ENCODE results near the gene LOXL4.

The LOXL4 gene

DNA sequence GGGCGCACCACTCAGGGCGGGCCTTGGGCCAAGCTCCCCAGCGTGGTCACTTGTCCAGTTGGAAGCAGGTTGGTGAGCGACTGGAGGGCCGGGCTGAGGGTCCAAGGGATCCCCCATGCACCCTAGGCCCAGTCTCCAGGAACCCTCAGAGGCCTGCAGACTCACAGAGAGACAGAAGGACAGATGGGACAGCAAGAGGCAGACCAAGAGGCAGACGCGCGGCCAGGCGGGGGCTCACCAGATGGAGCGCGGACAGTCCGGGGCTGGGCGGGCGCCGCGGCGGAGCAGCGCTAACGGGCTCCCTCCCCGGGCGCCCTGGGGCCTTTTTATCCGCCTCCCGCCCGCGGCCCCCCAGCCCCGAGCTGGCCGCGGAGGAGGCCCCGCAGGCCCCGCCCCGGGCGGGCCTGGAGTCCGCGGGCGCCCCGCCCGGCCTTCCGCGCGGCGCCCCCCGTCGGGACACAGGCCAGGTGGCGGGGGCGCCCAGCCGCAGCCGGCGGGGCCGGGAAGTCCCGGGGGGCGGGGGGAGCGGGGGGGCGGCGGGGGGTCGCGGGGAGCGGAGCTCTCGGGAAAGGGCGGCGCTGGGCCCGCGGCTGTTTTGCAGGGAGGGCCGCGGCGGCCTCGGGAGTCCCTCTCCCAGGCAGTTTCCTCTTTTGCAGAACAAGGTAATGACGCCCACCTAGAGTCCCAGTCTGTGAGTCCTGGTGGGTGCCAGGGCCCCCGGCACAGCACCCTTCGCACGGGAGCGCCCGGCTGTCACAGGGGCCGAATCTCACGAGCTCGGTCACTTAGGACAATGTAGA lies at the start of gene LOXL4:
LOXL4 (minus strand) TSS at position 301 of the 800 bp plus-strand sequence. CDS start 5,175 bp downstream, outside the sequence.
- DNase-seq (ENCODE audit: low spot score): no peak

DNA sequence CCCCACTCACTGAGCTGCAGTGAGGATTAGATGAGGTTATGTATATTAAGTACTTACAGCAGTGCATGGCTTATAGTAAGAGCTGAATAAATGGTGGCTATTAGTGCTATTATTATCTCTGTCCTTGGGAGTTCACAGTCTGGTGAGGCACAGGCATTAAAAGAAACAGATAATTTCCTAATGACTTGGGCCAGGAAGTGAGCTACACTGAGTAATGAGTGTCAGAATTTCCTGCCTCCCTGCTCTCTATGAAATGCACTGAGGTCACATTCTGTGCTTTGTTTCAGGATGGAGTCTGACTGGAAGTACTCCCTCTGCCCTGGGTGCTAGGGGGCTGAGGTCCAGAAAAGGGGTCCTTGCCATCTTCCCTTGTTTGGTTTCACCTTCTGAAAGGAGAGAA lies 48.7 kb upstream of the LOXL4 start:
- peak; percentile 77 for DNase-seq (ENCODE audit: low spot score)

DNA sequence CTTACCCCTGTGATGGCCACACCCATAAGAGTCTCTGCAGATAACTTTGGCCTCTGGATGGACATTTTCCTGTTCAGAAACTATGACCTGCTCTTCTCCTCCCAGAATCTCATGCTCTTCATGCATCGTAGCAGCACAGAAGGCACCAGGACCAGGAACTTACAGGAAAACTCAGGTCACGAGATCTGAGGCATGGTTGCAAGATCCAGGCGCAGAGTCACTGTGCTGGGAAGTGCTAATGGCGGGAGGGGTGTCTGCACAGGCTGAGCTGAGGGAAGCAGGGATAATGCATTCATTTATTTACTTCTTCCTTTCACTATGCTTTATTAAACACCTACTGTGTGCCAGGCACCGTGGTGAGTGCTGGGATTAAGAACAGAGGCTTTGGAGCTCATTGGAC lies 48.2 kb upstream of the LOXL4 start:
- no peak for DNase-seq (ENCODE audit: low spot score)

DNA sequence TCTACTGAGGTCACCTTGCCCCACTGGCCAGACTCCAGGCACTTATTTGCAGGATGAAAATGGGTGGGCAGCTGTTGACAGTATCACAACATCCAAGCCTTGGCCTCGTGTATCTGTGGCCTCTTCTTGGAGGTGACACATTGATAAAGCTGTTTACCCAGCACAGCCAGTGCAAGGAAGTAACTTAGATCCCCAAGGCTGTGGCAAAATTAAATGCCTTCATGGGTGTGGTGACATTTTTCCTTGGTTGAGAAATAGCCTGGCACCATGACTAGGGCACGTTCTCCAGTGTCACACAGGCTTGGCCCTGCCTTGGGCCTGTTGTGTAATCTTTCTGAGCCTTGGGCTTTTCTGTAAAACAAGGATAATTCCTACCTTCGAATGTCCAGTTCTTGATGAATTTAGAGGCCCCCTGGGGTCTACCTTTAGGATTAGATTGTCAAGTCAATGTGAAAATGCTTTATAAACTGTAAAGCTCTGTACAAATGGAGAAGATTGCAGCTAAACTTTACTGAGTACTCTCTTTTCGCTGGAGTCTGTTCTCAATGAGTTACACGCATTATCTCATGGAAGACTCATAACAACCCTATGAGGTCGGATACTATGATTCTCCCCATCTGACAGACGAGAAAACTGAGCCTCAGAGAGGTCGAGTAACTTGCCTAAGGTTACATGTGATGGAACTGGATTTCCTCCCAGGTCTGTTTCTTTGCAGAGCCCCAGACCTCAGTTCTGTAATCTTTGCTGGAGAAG lies 46.7 kb upstream of the LOXL4 start:
- DNase-seq (ENCODE audit: low spot score): no peak

DNA sequence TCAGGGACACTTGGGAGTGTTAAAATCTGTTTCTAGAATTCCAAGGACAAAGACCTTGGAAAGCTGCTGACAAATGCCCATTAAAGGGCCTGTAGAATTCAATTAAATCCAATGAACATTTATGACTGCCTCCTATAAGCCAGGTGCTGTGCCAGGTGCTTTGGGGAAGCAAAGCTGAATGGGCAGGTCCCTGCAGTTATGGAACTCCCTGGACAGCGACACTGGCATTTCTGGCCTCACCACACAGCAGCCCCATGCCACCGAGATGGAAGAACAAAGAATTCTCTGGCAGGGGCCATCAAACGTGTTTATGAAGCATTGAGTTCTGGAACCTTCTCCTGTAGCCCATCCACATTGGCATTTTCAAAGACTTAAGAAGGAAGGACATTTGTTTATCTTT lies 45.6 kb upstream of the LOXL4 start:
- no peak for DNase-seq (ENCODE audit: low spot score)

DNA sequence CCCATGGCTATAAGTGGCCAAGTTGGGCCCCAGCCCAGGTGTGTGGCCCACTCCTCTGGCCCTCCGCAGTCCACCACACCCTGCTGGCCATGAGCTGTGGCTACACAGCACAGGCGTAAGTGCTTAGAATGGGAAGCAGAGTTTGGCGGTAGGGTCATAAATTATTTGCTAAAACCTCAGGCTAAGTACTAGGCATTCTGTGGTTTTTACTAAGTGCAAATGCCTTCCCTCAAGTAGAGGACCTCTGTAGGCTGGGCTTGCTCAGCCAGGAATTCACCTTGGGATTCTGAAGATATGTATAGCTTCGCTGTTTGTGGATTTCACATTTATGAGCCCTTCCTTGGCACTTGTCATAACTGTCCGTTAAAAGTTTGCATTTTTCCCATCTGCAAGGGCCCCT lies 44.8 kb upstream of the LOXL4 start:
- no peak for DNase-seq (ENCODE audit: low spot score)

DNA sequence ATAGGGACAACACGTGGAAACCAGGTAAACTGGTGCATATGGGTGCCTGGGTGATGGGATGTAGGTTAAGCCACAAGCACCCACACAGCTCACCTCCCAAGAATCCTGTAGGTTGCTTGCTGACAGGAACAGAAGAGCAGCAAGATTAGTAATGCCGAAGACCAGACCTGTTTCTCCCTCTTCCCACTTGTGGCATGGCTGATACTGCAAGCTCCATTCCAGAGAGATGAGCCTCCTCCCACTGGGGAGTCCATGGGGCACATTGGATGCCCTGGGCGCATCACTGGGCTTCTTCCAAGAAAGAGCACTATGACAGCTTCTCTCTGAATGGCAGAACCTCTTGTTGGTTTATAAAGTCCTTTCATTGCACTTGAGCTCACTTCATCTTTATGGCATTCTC lies 44.4 kb upstream of the LOXL4 start:
- DNase-seq (ENCODE audit: low spot score): no peak

DNA sequence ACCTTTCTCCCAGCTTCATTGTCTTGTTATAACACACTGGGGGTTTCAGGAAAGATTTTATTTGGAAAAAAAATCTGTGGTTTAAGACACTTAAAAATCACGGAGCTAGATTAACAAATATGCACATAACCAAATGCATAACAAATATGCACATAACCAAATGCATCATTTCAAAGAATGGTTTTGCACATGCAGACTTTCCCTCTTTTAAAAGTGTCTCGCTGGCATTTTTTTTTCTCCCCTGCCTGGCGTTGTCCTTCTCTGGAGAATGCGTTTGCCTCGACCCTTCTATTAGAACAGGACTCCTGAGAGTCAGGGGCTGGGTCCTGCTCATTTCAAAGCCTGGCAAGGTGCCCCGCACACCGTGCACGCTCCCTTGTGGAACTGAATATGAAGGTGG lies 42.7 kb upstream of the LOXL4 start:
- no peak for DNase-seq (ENCODE audit: low spot score)

DNA sequence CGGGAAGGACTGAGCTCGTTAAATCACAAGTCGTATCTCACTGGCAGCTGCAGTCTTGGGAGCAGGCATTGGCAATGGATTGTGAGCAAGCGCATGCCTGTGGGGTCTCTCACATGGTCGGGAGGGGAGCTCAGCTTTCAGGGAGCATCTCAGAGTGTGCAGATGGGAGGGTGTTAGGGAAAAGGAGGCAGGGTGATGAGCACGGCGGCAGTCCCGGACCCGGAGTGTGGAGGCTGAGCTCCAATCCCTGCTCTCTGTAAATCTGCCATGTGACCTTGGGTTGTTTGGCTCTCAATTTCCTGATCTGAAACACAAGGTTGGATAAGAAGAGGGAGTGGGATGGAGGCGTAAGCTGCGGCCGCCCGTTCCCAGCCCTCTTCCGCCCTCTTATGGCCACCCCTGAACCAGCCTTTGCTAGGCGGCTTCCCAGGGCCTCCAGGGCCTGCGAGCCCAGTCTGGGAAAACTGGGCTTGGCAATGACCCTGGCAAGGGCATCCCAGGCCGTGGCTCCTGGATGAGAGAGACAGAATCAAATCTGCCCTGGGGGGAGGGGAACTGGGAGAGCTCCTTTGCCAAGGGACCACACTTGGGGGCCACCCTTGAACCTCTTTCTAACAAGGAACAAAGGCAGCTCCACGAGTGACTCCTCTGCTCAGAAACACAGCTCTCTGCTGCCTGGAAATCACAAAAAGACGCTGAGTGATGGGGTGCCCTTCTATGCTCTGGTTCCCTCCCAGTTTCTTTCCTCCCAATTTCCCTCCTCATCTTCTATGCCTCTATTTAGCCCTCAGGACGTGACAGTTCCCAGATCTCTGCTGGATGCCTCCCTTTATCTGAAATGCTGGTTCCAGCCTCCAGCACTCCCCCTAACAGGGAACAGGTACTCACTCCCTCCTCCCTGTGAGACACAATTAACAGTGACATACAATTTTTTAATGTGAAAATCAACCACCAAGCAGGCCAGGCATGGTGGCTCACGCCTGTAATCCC lies 41.7 kb upstream of the LOXL4 start:
- DNase-seq (ENCODE audit: low spot score): peak; percentile 57

DNA sequence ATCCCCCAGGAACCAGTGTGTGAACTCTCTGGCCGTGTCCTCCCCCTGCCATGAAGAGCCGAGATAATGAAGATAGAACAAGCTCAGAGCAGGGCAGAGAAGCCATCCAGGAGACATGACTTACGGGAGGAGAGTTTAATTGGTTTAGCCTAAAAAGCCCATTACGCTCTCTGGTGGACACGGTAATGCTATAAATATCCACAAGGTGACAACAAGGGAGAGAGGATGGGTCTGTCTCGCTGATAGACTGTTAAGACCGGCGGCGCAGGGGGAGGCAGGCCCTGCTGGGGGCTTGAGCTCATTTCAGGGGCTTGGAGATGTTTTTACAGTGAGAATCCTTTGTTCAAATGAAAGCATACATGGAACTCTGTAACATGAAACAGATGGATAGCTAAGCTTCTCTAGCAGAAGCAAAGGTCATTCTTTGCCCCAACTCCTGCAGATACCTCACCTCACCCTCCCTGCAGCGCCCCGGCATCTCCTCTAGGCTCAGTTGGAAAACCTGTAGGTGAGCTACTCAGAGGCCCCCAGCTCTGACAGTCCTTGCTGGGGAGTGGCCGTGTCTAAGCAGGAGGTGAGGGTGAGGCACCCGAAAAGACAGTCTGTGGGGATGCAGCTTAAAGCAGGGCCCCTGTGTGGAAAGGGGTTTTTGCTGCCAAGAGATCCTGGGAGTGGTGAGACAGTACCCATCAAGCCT lies 40.8 kb upstream of the LOXL4 start:
- no peak for DNase-seq (ENCODE audit: low spot score)

DNA sequence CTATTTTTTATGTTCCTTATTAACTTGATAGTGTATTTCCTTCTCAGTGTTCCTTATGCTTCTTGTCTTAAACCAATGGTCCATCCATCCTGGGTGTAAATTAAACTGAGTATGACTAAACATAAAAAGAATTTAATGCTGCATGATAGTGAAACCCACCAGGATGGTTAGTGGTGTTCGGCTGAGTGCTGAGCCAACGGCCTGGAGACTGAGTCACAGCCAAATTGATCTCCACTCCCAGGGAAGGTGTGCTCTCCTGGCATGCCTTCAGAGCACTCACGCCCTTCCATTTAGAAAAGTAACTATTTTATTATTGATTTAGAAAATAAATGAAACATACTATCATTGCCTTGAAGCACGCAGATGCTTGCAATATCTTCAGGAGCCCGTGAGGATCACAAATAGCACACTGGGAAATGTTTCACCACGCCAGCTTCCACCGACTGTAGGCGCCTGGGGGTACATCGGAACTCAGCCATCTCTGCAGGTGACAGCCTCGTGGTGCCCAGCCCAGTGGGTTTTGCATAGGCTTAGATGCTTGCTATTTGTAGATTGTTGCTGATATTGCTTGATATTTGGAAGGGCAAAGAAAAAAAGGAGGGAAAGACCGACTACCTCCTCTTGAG lies 40.0 kb upstream of the LOXL4 start:
- no peak for DNase-seq (ENCODE audit: low spot score)

DNA sequence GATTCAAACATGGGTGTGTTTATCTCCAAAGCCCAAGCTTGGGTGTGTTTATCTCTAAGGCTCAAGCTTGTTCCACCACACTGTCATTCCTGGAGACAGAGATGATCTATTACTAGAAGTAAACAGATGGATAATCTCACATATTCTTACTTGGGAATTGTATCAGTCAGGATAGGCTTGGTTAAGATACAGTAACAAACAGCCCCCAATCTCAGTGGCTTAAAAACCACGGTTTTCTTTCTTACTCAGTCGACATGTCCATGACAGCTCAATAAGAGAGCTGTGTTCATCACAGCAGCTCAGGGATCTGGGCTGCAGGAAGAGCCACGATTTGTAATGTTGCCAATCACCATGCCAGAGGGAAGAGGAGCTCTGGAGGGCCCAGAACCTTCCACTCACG lies 38.5 kb upstream of the LOXL4 start:
- no peak for DNase-seq (ENCODE audit: low spot score)

DNA sequence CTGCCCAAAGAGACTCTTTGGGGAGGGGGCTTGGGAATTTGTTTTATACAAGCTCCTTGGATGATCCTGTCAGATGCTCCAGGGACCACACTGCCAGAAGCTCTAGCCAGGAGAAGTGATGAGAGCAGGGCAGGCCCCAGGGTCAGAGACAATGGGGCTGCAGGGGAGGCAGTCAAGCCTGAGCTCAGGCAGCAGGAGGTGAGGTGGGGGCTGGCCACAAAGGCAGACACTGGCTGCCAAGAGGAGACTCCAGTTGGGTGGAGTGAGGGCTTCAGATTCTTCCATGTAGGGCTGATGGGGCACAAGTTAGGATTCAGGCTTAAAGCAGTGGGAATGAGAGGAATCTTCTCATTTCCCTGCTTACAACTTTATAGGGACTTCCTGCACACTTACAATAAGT lies 35.6 kb upstream of the LOXL4 start:
- no peak for DNase-seq (ENCODE audit: low spot score)

DNA sequence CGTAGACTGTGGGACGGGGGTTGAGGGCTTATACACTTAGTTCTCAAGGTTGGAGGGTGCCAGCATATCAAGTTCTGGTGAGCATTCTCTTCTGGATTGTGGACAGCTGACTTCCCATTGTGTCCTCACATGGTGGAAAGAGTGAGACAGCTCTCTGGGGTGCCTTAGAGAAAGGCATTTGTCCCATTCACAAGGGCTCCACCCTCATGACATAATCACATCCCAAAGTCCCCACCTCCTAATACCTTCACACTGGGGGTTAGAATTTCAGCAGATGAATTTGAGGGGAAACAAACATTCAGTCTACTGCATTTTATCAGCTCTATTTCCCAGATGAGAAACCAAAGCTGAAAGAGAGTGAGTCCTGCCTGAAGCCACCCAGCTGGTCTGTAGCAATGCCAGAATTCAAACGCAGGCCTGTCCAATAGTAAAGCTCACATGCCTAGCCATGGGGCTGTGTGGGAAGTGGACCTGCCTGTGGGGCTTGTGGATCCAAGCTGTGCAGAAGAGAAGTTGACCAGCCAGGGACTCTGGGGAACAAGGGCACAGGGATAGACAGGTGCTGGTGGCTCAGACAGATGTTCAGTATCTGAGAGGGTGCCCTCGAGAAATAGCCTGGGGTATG lies 34.9 kb upstream of the LOXL4 start:
- no peak for DNase-seq (ENCODE audit: low spot score)

DNA sequence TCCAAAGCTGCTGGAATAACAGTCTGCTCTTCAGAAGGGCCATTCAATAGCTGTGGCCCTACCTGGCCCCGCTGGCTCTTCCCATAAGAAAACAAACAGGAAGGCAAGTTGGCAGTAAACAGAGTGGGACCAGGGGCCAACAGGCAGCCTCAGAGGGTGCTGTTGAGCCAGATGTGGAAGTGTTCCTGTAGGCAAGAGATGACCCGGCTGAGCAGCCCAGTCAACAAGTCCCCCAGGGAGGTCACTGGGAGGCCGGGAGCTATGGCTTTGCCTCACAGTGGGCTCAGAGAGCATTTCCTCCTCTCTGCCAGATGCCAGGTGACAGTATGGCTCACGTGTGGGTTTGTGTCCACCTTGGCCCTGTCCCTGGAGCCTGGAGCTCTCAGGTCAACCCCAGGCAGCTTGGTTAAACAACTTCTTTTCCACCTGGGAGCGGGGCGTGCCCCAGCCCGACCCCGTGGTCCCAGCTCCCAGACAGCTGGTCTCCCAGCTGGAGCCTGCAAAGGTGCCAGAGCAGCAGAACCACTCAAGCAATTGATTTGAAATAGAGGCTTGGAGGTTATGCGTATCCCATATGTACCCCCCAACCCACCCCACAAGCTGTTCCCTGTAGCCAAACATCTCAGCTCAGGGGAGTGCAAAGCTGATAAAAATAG lies 33.8 kb upstream of the LOXL4 start:
- DNase-seq (ENCODE audit: low spot score): no peak

DNA sequence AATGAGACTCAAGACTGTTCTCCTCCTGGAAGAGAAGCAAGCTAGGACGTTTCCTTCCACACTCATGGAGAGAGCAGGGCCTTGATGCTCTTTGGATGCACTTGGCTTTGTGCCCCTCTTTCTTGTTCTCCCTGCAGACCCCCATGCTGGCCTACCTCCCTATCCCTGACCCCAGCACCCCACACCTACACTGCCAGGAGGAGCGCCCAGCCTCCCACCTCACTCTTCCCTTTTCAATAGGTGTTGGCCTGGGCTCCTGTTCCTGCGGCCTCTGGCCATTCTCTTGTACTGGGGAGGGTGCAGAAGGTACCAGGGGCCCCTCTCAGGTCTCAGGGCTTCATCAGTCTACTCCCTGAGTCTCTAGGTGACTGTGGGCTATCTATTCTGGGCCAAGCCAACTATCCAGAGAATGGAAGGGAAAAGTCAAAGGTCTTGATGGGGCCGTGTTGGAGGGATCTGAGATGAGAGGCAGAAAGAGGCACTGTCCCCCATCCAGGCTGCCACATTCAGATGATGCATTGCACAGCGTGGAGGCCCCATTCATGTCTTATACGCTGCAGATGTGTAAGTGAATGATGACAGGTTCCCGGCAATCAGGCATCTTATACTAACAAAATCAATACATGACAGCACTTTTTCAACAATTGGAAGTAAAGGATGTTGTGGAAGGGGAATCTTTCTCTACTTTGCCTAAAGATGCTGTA lies 32.7 kb upstream of the LOXL4 start:
- no peak for DNase-seq (ENCODE audit: low spot score)

DNA sequence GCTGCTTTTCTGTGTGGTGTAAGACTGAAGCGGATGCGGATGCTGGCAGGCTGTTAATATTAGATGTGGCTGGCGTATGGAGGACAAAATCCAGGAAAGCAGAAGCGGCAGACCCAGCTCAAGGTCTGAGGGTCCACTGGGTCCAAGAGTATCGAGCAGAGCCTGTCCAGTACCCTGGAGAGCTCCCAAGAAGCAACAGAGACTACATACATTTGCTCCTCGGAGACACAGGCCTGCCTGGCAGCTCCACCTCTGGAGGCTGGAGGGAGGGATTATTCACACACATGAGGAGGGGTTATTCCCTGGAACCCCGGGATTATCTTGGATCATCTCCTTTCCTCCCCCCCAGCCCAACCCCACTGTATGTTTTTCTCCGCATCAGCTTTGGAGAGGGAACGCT lies 31.3 kb upstream of the LOXL4 start:
- no peak for DNase-seq (ENCODE audit: low spot score)

DNA sequence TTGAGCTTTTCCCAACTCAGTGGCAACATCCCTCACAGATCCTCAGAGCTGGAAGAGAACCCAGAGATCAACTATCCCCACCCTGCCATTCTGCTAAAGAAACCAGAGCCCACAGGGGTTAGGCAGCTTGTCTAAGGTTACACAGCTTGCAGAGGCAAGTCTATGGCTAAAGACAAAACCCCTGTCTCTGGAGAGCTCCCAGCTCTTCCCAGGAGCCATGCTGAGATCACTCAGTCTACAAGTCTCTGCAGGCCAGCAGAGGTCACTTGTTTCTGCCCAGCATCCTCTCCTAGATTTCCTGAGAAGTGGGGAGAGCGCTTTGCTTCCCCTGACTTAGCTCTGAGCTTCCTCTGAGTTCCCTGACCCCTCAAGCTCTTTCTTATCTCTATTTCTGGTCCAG lies 28.5 kb upstream of the LOXL4 start:
- no peak for DNase-seq (ENCODE audit: low spot score)

DNA sequence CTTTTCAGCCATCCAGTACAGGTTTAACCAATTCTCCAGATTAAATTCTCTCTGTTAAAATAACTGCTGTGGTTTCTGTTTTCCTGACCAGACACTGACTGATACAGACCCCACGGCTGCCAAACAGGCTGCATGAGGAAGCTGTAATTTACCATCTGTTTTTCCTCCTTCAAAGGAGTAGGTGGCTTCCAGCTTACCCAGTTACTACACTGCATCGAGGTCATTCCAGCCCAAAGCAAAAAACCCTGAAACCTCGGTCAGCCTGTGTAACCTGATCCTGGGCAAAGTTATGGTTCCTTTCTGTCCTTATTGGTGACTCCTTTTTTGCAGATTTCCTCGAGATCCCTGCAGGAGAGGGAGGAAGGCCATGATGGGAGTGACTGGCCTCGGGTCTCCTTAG lies 27.9 kb upstream of the LOXL4 start:
- no peak for DNase-seq (ENCODE audit: low spot score)

DNA sequence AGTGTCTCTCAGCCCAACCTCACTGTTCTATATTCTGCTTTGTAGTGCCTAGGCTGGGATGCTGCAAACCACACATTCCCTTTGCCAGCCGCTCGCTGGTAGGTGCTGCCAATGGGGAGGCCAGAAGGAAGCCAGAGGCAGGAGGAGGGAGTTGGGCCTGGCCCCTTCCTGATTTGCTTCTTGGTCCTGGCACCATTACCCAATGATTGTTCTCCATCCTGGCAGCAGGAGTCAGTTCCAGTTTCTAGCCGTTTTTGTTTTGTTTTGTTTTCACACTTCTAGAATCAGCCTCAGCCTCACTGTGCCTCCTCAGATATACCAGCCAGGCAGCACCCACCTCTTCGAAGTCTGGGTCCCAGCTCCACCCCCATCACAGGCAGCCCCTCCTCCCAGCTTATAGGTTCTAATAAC lies 27.4 kb upstream of the LOXL4 start:
- no peak for DNase-seq (ENCODE audit: low spot score)

Data from kidney capillary endothelial cell (primary cell).